HG03571 (cell line): ENCODE data around the gene USP15.
"Not testable (repeated sequence)": the region's sequence is repeated elsewhere in the genome, so short reads cannot be mapped to it uniquely, and the experiment has no call there.

ENCODE experiments used
- ATAC-seq: cut with Tn5 transposase; IDR thresholded peaks from one replicate; pipeline ENCODE4 v1.9.1; 2021; ENCODE audit not compliant: unreplicated experiment

The USP15 gene

DNA sequence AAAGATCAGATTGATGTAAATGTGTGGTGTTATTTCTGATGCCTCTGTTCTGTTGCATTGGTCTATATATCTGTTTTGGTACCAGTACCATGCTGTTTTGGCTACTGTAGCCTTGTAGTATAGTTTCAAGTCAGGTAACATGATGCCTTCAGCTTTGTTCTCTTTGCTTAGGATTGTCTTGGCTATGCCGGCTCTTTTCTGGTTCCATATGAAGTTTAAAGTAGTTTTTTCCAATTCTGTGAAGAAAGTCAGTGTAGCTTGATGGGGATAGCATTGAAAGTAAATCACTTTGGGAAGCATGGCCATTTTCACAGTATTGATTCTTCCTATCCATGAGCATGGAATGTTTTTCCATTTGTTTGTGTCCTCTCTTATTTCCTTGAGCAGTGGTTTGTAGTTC lies 105.6 kb downstream of the USP15 start:
- not testable (repeated sequence) for ATAC-seq

DNA sequence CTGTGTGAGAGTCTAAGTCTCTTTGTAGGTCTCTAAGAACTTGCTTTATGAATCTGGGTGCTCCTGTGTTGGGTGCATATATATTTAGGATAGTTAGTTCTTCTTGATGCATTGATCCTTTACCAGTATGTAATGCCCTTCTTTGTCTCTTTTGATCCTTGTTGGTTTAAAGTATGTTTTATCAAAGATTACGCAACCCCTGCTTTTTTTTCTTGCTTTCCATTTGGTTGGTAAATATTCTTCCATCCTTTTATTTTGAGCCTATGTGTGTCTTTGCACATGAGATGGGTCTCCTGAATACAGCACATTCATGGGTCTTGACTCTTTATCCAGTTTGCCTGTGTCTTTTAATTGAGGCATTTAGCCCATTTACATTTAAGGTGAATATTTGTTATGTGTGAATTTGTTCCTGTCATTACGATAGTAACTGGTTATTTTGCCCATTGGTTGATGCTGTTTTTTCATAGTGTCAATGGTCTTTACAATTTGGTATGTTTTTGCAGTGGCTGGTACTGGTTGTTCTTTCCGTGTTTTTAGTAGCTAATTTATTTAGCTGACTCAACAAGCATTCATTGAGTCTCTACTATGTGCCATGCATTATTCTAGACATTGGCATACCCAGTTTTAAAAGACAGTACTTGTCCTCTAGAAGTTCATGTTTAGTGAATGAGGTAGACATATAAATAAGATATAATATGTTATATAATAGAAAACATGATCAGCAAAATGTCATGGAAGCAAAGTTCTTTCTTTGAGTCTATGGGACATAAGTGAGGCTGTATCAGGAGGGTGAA lies 108.4 kb downstream of the USP15 start:
- not testable (repeated sequence) for ATAC-seq

DNA sequence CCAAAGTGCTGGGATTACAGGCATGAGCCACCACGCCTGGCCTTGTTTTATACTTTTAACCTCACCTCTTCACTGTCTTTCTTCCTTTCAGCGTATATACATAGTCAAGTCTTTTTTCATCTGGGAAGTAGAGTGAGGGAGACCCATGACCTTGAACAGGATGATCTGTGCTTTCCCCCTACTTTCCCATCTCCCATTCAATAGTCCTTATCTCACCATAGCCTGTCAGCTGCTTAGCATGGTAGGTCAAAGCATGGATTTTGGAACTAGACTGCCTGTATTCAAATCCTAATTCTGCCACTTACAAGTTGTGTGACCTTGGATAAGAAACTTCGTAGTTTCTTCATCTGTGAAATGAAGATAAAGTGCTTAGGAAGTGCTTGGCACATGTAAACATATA lies 110.0 kb downstream of the USP15 start:
- ATAC-seq, result no peak

DNA sequence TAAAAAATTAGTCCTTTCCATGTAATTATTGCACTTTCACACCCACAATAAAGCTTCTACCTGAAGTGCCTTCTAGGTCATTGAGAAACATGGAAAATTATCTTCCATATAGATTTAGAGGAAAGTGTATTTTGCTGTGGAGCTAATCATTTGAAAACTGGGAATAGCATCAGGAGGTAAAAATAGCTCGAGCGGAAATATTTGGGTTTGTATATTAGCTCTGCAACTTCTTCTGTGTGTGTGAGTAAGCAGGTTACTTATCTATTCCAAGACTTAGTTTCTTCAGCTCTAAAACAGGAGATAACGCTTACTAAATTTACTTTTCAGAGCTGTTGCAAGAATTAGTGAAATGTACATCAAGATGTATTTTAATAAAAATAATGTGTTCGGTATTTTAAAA lies 111.5 kb downstream of the USP15 start:
- ATAC-seq, result no peak

DNA sequence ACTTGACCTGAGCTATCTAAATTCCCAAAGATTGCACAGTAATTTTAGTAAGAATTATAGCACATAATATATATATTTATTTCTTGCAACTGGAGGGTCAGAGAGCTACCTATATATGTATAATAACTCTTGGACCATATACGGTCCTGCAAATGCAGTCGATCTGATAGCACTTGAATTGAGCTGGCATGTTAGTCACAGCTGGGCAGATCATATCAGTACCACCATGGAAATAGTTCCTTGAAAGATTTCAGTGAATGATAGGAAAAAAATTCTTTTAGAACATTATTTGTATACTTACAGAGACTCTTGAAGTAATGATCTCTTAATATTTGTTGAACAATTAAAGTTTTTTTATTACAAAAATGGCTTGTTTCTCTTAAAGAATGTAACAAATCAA lies 111.9 kb downstream of the USP15 start:
- ATAC-seq, result no peak

DNA sequence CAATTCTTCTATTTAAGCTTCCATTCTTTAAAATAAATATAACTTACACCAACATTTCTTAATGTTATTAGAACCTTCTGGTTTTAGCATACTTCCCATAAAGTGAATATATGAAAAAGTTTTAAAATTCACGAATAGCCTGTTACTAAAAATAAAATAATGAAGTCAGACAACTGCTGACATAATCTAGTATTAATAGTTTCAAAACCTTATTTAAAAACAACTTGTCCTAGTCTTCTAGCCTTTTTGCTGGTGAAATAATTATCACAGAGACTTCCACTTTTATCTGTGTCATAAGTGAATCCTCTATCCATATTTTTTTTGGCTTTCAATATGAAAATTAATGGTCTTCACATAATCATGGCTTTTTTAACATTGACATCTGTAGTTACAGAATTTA lies 112.6 kb downstream of the USP15 start:
- no peak for ATAC-seq

DNA sequence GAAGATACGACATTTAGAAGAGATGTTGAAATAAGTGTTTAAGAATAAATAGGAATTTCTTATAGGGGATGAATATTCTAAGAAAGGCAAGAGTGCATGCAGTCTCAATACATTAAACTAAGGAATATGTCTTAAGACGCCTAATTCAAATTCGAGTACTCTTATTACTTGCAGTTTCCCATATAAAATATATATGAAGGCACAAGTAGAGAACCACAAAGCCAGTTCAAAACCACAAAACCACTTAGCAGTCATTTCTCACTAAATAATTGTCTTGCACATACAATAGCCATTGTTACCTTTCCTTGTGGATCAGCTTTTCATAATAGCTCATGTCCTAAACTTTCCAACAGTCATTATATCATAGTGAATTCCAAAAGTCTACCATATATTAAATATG lies 115.4 kb downstream of the USP15 start:
- ATAC-seq, result no peak

DNA sequence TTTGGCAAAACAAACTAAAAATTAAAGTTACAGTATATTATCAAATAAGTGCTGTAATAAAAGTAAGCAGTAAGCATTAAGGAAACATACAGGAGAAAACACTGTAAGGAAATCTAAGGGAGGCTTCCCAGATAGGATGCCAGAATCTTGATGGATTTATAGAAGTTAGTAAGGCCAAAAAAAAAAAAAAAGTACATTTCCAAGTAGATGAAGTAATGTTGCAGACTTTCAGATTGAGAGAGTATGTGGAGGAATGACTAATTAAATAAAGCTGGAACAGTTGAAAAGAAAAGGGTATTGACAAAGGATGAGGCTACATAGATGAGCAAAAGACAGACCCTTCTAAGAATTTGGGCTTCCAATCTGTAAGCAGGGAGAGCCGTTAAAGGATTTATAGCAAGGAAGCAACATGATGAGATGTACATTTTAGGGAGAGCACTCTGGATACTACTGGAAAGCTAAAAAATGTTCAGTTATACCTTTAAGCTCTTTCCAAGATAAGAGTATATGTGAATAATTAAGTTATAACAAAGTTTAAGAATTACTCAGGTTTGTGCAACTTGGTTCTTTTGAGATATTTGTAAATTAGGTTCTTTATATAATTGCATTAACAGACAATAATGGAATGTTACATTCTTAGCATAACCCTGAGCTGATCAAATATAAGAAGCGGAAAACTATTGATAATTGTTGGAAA lies 119.0 kb downstream of the USP15 start:
- ATAC-seq, result no peak

DNA sequence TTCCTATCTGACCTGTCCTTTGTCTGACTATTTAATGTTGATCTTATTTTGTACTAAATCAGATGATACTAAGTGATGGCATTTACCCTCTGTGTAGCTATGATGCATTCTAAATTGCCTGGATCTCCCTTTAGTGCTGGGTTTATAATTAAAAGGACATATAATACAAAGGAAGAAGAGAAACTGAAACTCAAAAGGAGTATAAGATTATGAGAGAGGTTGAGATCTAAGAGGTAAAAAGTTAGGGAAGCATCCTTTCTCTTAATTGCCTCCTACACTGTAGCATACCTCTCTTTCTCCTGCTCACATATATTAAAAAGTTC lies 119.5 kb downstream of the USP15 start:
- no peak for ATAC-seq

DNA sequence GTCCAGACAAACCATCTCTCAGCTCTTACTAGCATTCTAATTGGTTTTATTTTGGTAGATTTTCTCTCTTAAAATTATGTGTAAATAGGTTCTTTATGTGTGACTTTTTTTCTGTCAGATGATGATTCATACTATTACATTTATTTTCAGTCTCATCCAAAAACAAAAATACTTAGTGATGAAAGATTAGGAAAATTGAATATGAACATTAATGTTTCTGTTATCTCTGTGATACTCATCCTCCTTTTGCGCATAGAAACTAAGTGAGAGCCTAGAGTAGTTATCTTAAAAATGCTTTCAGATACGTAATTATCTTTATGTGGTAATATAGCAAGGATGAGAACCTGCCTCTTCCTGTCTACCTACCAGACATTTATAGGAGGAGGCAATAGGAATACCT lies 122.3 kb downstream of the USP15 start:
- no peak for ATAC-seq

DNA sequence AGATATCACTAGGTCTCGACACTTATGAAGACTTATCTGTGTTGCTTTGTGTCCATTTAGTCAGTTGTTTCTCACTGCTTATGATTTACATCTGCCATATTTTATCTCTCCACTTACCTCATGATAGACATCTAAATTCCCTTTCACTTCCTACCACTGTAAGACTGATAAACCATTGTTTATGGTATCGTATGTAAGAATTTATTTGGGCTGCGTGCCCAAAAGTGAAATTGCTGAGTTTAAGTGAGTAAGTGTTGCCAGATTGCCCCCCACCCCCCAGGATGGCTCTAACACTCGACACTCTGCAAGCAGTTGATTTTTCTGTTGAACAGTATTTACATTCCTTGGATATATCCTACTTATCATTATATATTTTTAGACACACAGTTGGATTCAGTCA lies 136.5 kb downstream of the USP15 start:
- no peak for ATAC-seq

DNA sequence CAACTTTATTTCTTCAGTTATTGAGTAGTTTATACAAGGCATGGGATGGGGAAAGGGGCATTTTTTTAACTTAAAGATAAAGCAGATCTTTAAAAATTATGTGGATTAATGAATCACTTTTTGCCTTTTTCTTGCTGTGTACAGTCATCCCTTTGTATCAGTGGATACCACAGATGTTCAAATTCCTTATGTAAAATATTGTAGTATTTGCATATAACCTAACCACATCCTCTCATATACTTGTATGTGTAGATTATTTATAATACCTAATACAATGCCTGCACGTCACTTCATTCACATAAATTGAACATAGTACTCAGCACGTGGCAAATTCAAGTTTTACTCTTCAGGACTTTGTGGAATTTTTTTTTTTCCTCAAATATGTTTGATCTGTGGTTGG lies 139.9 kb downstream of the USP15 start:
- no peak for ATAC-seq

DNA sequence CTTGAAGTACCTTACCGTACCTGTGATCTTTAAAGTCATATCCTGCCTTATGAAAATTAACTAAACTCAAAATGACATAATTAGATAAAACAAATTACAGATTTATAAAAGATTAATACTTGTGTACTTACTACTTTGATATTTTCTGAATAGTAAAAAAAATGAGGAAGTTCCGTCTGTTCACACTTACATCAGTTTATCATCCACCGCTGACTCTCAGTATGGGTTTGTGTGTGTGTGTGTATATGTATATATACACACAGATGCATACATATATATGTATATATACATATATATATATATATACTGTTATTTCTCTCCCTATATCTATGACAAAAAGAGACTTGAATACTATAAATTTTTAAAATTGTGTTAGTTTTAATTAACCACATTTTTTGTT lies 141.4 kb downstream of the USP15 start:
- ATAC-seq, result no peak

DNA sequence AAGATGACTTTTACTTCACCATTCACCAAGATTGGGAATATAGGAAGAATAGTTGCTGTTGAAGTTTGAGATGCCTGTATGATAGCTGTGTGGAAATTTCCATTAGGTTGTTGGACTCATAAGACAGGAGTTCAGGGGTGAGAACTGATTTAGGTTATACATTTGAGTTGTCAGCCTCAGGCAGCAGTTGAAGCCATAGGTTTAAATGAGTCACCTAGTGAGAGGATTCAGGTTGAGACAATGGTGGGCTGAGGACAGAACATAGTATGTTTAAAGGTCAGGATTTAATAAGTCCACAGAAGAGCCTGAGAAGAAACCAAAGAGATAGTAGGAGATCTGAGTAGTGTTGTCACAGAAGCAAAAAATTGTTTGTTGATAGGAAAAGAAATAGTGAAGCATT lies 142.8 kb downstream of the USP15 start:
- no peak for ATAC-seq

DNA sequence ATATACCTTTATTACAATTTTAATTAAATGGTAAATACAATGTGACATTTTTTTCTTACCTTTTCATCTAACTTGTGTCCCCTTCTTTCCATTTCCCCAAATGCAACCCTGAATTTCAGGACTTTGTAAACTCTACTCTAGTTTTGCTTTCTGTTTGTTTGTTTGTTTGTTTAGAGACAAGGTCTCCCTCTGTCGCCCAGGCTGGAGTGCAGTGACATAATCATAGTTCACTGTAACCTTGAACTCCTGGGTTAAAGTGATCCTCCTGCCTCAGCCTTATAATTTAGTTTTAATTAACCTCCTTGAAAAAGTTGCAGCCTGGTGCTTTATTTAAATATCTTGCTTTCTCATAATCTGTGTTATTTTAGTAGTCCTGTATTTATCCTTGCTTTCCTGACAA lies 147.4 kb downstream of the USP15 start:
- ATAC-seq, result no peak

DNA sequence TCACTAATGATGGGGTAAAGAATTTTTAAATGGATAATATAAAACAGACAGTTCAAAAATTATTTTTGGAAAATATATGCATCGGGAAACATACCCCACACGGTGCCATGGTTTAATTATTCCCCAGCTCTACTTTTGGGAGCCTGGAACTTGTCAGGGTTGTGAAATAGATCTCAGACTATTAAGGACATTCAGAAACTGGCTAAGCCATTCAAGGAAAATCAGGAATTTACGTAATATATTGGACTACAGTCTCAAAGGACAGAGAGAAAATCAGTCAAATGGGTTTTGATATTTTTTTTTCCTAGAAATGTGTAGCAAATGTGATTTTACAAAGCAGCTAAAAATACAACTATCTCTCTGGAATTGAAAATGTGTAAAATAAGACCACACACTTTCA lies 148.9 kb downstream of the USP15 start:
- ATAC-seq, result no peak

DNA sequence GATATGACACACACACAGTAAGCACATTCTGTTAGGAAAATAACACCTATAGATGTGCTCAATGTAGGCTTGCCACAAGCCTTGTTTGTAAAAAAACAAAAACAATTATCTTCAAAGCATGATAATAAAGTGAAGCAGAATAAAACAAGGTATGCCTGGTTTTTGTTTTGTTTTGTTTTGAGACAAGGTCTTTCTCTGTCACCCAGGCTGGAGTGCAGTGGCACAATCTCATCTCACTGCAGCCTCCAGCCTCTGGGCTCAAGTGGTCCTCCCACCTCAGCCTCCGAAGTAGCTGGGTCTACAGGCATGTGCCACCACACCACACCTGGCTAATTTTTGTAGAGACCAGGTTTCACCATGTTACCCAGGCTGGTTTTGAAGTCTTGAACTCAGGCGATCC lies 154.0 kb downstream of the USP15 start:
- no peak for ATAC-seq

DNA sequence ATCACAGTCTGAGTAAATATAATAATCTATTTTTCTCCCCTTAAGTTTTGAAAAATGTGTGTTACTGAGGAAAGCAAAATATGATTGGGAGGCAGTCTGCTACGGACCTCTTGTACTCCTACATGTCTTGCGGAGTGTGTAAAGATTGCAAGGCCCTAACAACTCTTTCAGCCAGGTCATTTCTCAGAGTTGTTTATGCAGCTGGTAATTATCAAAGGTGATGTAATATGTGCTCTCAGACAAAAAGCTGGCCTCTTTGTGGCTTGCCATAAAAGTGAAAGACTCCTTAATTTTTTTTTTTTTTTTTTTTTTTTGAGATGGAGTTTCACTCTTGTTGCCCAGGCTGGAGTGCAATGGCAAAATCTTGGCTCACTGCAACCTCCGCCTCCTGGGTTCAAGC lies 165.9 kb downstream of the USP15 start:
- no peak for ATAC-seq

DNA sequence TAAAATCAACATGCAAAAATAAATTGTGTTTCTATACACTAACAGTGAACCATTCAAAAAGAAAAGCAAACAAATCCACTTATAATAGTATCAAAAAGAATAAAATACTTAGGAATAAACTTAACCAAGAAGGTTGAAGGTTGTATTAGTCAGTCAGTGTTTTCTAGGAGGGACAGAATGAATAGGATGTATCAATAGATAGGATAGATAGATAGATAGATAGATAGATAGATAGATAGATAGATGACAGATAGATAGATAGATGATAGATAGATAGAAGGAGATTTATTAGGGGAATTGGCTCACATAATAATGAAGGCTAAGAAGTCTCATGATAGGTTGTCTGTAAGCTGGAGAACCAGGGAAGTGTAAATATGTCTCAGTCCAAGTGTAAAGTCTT lies 169.3 kb downstream of the USP15 start:
- ATAC-seq, result no peak

DNA sequence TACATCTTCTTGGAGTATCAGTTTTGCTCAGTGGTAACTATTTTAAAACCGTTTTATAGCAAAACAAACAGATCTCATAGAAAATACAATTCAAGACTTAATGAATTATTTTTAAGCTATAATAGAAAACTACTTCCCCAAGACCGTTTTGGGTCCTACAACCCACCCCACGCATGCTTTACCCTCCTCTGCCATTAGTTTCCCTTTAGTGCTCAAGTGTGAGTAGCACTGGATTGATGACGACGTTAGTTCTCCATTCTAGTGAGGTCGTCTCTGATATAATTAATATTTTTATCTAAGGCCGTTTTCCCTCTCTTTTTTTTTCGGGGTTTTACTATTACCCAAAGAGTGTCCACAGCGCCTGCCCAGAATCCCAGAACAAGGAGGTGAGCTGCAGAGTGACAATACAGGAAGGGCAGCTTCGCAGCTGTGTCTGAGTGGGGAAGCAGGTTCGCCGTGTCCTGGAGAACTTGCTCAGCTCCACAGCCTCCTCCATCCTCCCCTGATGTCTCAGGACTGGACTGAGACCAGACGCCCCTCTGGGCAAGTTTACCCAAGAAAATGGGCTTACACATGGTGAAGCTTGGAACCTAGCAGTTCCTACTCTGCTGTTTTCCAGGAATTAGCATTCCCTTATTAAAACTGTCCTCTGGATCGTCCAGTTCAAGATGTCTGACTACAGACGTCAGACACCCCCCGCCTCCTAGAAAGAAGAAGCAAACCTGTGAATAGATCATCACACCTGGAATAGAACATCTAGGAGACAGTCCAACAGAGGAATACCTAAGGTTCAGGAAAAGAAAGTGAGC lies 174.5 kb downstream of the USP15 start:
- ATAC-seq, result peak; percentile 15

DNA sequence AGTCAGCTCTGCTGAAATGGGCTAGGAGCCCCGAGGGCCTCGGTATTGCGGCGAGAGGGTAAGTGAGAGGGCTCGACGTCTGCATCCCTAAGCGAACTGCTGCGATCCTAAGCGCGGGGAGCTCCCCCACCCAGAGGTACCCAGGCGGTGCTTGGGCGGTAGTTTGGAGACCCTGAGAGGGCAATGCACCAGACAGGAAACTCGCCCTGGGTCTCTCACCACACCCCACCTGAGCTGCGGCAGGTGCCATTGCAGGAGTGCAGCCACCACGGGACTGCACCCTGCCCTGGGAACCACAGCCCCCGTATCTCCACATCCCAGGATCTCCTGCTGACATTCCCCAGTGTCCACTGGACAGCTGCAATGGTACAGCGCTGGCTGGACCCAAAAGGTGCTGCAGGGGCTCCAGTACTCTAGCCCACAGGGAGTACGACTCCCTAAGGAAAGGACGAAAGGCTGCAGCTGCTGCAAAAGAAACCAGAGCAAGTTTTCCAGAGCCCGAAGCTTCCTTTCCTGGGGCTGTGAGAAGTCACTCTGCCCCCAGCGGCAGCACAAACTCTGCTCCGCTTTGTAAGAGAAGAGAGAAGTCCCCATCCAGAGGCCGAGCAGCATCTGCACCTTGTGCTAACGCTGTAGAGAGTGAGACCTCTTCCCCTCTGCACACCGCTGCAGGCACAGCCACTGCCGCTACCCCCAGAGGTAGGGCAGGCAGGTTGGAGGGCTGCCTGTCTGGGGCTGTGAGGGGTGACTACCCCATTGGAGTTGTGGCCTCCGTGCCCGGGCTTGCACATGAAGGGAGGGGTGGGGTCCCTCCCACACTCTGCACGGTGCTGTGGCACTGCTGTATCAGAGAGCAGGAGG lies 175.3 kb downstream of the USP15 start:
- ATAC-seq, result peak; percentile 80
